ENCODE results near the gene HNF4A. TPM values are rescaled to one million over a fixed set of nuclear protein-coding genes. Genes with fewer than 3 reads are reported as not detected.

Gene HNF4A
- total and polyA plus RNA-seq, 2 of the 13 experiments (the other 11 are each of a cell fraction or from before 2014, with no cell fraction given): 80.9 to 169 TPM

GRCh38 chr20:44424039-44424495 lies 68.6 kb downstream of the HNF4A start (continued):
- TF ChIP-seq ZNF687 (CRISPR knock-in tag; IDR thresholded peaks at IDR 0.05): peak; percentile 60
- no peak for TF ChIP-seq YEATS2 (CRISPR knock-in tag; IDR thresholded peaks at IDR 0.05; ENCODE audit: borderline replicate concordance)
- TF ChIP-seq ZNF703 (CRISPR knock-in tag; IDR thresholded peaks at IDR 0.05; ENCODE audit: borderline replicate concordance): no peak
- TF ChIP-seq ZBTB20 (CRISPR knock-in tag; IDR thresholded peaks at IDR 0.05; ENCODE audit: borderline replicate concordance, low read depth): no peak
- TF ChIP-seq ELF3 (CRISPR knock-in tag; IDR thresholded peaks at IDR 0.05): no peak
- no peak for TF ChIP-seq ZNF619 (CRISPR knock-in tag; IDR thresholded peaks at IDR 0.05)
- TF ChIP-seq ZNF512 (CRISPR knock-in tag; IDR thresholded peaks at IDR 0.05): no peak
- TF ChIP-seq ZNF343 (CRISPR knock-in tag; IDR thresholded peaks at IDR 0.05): no peak
- 0 out of 2 replicates have a peak, but pooled peaks have one; percentile 5 for TF ChIP-seq DZIP1 (CRISPR knock-in tag; IDR thresholded peaks at IDR 0.05)
- TF ChIP-seq HDAC1 (CRISPR knock-in tag; IDR thresholded peaks at IDR 0.05): no peak
- 0 out of 2 replicates have a peak, but pooled peaks have one; percentile 22 for TF ChIP-seq NR3C1 (CRISPR knock-in tag; IDR thresholded peaks at IDR 0.05)
- no peak for TF ChIP-seq ZSCAN9 (CRISPR knock-in tag; IDR thresholded peaks at IDR 0.05; ENCODE audit: borderline replicate concordance)
- no peak for TF ChIP-seq ELF4 (CRISPR knock-in tag; IDR thresholded peaks at IDR 0.05; ENCODE audit: borderline replicate concordance)
- no peak for TF ChIP-seq TCF7L2 (IDR thresholded peaks at IDR 0.05; ENCODE audit: low read depth, low read length)
- no peak for TF ChIP-seq ARID2 (CRISPR knock-in tag; IDR thresholded peaks at IDR 0.05; ENCODE audit: borderline replicate concordance)
- TF ChIP-seq ZNF747 (CRISPR knock-in tag; IDR thresholded peaks at IDR 0.05; ENCODE audit: borderline replicate concordance): no peak
- TF ChIP-seq MTA1 (CRISPR knock-in tag; IDR thresholded peaks at IDR 0.05; ENCODE audit: borderline replicate concordance): no peak; the same call in 1 of the 2 replicates
- no peak for TF ChIP-seq ZNF740 (CRISPR knock-in tag; IDR thresholded peaks at IDR 0.05)
- TF ChIP-seq ZNF768 (CRISPR knock-in tag; IDR thresholded peaks at IDR 0.05): peak; percentile 93
- 0 out of 2 replicates have a peak, but pooled peaks have one; percentile 54 for TF ChIP-seq ATF7-NPFF (CRISPR knock-in tag; IDR thresholded peaks at IDR 0.05; ENCODE audit: low read depth)
- TF ChIP-seq ZNF317 (CRISPR knock-in tag; IDR thresholded peaks at IDR 0.05): no peak
- no peak for TF ChIP-seq ZFY (CRISPR knock-in tag; IDR thresholded peaks at IDR 0.05)
